ENCODE data around the gene TUB. TPM values are rescaled to one million over a fixed set of nuclear protein-coding genes. Genes with fewer than 3 reads are reported as not detected.

The TUB gene
- total RNA-seq, 1 donor from 2014 or later, result 22.3 TPM

DNA sequence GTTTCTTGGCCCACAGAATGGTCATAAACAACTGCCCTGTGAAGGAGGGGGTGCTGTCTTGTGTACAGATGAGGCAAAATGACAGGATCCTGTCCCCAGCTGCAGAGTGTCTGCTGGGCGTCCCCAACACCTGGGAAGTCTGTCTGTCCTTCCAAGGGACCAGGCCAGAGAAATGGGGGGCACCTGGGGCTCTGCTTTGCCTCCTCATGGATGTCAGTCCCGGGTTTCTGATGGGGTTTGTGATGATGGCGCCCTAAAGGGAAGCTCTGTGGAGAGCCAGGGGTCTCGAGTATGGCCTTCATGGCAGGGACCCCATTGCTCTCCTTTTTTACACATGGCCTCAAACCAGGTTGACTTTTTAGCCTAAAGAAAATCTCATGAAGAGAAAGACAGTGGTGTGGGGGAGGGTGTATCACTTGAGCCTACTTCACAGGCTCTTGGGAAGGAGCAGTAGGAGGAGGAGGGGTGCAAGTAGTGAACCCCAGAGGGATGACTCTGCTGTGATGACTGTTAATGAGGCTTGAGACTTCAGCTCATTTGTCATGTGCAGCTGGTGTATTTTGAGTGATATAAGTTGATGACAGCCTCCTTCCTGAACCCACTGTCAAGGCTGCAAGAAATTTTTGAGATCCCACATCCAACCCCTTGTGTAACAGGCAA is 40.6 kb upstream of the TUB start:
- no peak for ATAC-seq
- intact Hi-C loops (cut with micrococcal nuclease), result no loop called here
- no peak for DNase-seq

DNA sequence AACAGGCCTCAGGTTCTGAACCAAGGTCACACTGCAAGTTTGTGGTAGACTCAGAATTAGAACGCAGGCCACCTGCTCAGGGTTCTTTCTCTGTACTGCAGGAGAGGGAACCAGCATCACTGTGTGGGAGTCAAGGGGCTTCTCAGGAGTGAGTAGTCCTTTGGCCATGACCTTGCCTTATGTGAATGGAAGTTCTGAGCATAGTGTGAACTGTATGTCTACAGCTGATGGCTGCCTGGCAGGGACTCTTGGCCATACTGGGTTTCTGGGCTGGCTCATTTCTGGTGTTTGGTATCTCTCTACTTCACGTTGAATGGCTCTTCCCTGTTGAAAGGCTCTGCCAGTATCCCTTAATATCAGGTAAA is 40.1 kb upstream of the TUB start:
- DNase-seq (no peak), ATAC-seq (no peak)
- intact Hi-C loops (cut with micrococcal nuclease), result no loop called here

DNA sequence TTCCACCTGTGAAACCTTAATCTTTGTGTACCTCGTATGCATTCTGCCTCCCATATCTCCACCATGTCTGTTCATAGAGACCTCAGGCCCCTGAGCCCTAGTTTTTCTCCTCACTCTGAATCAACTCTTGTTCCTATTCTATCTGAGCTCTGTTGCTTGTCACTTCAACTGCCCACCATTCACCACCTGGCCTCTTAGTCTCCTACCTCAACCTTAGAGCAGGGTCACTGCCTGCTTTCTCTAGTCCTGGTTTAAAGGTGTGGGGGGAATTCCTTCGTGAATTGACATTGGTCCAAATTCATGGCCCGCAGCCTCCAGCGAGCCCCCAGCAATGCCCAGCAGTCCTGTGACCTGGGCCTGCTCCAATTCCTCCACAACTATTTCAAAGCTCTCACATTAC is 39.4 kb upstream of the TUB start:
- DNase-seq (no peak), ATAC-seq (no peak)

GRCh38 chr11:8043756-8044155 is 37.3 kb upstream of the TUB start:
- DNase-seq (no peak), ATAC-seq (no peak)
- intact Hi-C loops (cut with micrococcal nuclease), result no loop called here

More for the DNA sequence above, 39.4 kb upstream of the TUB start:
- intact Hi-C loops (cut with micrococcal nuclease), result no loop called here

DNA sequence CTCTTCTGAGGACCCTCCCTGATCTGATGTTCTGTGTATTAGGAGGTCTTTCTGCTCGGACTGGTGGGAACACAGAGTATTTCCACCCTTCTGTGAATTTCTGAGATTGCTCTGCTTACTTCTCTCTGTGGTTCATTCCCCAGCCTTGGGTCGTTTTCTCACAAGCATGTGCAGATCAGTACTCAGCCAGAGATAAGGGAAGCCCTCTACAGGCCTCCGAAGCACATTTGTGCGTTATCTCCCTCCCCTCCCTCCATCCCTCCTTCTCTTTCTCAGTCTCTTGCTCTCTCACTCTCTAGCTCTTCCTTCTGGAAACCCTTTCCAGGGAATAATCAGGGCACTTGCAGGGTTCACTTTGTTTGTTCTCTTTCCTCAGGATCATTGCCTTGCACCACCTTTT is 35.2 kb upstream of the TUB start:
- ATAC-seq, result peak; percentile 11
- no peak for DNase-seq
- intact Hi-C loops (cut with micrococcal nuclease), result no loop called here

GRCh38 chr11:8047382-8047781 is 33.6 kb upstream of the TUB start:
- DNase-seq, result no peak
- intact Hi-C loops (cut with micrococcal nuclease), result no loop called here
- ATAC-seq, result no peak

DNA sequence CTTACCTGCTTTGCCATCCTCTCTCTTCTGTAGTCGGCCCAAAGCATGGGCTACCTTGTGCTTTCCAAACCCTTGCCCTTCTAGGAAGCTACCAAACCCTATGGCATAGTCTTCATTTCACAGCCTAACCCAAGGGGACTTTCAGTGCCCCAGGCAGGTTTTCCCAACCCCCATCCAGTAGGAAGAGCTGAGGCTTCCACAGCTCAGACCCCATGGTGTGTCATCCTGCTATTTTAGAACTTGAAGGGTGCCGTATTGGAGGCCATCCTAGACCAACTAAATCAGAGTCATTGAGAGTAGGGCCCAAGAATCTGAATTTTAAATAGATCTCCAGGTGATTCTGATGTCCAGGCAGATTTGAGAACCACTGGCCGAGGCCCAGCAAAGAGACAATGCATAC is 31.9 kb upstream of the TUB start:
- peak; percentile 65 for ATAC-seq
- DNase-seq, result no peak
- intact Hi-C loops (cut with micrococcal nuclease), result no loop called here

DNA sequence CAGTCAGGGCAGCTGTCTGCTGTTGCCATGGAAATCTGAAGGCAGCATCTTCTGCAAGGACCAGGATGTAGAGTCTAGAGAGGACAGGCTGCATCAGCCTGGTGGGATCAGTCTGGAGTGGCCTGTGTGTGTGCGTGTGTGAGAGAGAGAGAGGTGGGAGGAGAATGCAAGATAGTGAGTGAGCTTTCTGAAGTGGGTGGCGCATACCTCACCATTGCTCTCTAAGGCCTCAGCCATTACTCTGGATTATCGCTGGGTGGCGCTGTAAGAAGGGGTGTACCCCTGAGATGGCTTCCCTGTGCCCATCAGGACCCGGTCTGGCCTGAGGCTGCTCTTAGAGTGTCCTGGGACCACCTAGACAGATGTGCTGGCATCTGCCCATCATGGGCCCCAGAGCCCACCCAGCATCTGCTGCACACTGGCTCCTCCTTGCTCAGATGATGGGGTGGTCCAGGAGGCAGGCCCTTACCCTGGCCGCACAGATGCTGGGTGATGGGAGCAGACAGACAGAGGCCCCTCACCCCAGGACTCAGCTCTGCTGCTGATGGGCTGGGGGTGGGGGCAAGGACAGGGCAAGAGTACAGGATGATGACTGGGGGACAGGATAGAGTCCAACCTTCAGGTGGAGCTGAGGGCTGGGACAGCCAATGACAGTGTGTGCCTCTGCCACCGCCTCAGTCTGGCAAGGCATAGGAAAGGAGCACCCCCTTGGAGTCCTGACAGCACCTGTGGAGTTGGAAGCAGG is 25.7 kb upstream of the TUB start:
- DNase-seq (no peak), ATAC-seq (no peak)
- intact Hi-C loops (cut with micrococcal nuclease), result no loop called here

DNA sequence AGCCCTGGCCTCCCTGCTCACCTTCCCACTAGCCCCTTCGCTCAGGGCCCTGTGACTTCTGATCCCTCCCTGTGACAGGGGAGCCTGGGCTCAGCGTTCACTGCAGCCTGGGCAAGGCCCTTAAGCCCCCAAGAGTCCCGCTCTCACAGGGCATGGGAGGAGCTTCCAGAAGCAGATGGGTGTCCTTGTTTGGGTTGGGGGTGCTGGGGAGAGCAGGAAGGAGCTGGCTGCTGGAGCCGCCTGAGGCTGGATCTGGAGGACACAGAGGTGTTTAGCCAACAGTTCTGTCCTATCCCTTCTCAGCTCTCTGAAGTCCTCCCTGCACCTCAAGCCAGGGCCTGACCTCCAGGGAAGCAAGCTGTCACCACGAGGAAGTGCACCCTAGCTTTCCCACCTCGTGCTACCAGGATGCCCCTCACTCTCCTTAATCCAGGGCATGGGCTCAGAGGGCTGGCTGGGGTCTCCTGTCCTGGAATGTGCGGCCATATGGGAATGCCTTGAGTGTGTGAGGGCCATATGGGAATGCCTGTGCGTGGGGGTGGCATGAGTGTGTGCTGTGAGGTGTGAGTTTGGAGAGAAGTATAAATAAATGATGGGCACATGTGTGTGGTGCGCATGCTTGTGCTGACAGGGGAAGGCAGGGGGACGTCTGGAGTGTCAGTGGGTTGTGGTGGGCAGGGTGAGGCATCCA is 25.0 kb upstream of the TUB start:
- ATAC-seq, result no peak
- intact Hi-C loops (cut with micrococcal nuclease), result no loop called here
- DNase-seq, result peak; percentile 23

DNA sequence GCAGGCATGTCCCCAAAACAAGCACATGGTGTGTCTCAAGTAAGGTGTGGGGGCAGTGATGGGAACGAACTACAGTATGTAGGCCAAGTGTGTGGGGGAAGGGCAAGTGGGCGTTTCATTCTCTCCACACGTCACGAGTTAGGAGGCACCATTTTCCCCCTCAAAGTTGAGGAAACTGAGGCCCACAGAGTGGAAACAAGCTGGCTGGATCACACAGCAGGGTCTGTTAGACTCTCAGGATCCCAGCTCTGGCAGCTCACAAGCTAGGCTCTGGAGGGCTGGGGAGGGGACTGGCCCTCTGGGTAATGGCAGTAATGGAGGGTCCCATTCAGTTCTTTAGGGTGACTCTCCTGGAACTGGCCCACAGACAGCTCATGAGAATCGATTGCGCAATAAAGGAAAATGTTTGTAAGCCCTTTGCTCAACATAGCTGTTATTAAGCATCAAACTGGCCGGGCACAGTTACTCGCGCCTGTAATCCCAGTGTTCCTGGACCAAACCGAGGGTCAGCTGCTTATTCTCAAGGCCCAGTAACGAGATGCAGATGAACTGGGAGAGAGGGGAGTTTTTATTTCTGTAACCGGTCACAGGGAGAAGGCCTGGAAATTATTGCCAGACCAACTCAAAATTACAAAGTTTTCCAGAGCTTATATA is 24.1 kb upstream of the TUB start:
- DNase-seq (peak; percentile 65), ATAC-seq (peak; percentile 83)
- intact Hi-C loops (cut with micrococcal nuclease), result no loop called here

- no peak for ATAC-seq
- intact Hi-C loops (cut with micrococcal nuclease), result no loop called here
Measured at GRCh38 chr11:8058216-8058615, 22.8 kb upstream of the TUB start.

DNA sequence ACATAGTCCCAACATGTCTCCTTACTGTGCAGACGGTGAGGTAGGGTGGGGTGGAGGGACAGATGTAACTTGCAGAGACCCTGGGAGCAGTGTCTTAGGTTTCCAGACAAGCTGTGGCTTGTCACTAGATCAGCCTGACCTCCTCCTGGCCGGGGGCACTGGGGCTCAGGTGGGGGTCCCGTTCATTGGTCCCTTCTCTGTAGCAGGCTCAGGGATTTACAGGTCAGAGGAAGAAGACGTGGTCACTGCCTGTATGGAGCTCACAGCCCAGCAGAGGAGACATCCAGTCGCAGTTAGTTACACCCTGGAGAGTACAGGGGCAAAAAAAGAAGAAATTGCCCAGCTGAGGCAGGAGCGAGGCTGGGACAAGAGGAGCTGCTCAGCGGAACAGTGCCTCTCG is 22.0 kb upstream of the TUB start:
- DNase-seq (peak; percentile 9), ATAC-seq (no peak)

More at GRCh38 chr11:8058216-8058615, 22.8 kb upstream of the TUB start:
- DNase-seq, result peak; percentile 10

GRCh38 chr11:8059571-8060011 is 21.4 kb upstream of the TUB start:
- ATAC-seq (no peak), DNase-seq (peak; percentile 35)
- intact Hi-C loops (cut with micrococcal nuclease), result no loop called here

More for the DNA sequence above, 22.0 kb upstream of the TUB start:
- intact Hi-C loops (cut with micrococcal nuclease), result no loop called here

DNA sequence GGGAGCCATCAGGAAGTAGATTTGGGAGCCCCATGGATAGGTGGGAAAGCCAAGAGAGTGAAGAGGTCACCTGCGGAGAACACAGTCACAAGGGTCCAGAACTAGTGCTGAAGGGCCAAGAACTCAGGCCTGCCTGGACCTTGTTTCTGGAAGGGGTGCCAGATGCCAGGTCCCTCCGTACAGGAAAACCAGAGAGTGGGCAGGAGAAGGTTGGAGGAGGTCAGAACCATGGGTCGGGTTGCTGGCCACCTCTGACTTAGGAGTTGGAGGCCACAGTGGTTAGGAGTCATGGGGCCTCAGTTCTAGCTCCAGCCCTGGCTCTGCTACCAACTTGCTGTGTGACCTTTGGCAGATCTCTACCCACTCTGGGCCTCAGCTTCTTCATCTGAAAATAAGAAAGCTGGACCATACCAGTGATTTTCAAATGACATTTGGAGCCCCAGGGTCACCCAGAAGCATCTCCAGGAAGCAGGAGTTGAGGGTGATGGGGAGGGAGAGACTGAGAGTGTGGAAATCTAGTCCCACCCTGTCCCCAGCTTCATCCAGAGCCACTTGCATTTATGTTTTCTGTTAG is 20.8 kb upstream of the TUB start:
- DNase-seq, result no peak
- intact Hi-C loops (cut with micrococcal nuclease), result no loop called here
- no peak for ATAC-seq

DNA sequence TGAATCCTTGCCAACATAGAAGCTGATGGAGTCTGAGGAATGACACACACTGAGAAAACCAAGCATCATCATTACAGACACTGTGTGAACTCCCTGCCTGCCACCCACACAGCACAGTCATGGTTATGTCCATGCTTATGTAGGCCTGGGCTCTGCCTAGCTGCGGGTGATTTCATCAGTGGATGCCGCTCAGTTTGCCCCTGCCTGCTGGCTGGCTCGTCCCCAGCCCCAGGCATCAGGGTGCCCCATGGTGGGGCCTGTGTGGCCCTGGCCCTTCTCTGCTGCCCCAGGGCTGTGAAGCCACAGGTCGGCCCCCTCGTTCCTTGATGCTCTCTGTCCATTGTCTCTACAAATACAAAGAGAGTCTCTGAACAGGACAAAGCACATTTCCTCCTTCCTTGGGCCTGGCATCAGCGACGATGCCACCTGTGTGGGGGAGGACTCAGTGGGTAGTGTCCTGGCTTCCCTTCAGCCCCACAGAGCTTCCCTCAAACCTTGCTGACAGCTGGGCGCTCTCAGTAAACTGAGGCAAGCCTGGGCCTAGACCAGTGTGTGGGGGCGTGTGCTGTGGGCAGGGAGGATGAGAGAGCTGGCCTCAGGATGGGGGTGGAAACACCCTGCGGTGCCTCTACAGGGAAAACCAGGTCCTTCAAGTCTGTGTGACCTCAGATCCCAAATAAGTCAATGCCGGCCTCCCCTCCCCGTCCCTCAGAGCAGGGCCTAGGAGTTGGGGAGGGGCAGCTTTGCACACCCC is 20.0 kb upstream of the TUB start:
- intact Hi-C loops (cut with micrococcal nuclease), result no loop called here
- DNase-seq (peak; percentile 27), ATAC-seq (no peak)

DNA sequence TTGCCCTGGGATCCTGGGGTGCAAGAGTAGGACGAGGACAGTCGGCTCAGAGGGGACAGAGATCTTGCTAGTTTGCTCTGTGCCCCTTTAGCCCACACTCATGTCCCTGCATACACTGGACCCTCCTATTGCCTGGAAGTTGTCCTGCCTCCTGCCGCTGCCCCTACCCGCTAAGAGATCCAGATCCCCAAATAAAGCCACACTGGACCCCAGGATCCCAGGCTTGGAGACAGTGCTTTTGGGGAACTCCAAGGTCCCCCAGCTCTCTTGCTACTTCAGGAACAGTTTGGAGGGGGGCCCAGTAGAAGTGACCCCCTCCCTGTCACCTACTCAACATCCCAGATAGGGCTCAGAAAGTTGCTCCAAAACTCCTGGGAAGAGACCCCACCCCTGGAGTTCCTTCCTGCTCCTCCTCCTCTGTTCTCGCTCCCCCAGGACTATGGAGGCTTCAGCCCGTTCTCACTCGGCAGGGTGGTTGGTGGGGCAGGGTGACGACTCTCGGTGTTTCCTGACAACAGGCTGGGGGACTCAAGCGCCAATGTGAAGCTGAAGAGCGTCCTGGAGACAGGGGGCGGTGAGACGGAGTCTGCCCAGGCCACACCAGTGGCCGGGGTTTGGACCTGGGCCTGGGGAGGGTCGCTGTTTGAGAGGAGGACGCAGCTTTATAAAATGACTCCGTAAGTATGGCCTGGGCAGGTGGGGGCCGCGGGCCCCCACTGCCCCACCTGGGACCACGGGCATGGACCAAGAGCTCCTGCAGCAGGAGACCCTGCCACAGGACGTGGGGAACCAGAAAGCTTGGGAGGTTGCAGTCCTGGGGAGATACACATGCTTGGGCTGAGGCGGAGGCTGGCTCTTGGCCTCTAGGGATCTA is 19.2 kb upstream of the TUB start:
- ATAC-seq (no peak), DNase-seq (peak; percentile 24)
- intact Hi-C loops (cut with micrococcal nuclease), result no loop called here

DNA sequence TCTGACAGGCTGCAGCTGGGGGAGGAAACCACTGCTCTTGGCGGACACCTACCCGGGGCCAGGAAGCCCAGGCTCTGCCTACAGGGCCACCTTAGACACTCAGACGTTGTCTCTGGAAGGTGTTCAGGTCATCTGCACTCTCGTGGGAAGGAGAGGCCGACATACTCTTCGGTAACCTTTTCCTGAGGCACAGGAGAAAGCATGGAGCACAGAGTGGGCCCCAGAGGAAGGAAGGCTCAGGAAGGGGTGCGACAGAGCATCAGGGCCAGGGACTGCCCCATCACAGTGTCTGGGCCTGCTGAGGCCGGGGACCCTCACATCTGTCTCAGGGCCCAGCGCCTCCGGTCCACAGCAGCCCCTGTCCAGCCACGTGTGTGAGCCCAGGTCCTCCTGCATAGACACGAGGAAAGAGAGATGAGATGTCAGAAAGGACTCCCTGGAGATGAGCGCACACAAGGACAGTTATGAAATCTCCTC is 18.2 kb upstream of the TUB start:
- ATAC-seq, result peak; percentile 7
- intact Hi-C loops (cut with micrococcal nuclease), result no loop called here
- peak; percentile 27 for DNase-seq

GRCh38 chr11:8063324-8063723 is 17.7 kb upstream of the TUB start:
- intact Hi-C loops (cut with micrococcal nuclease), result no loop called here
- ATAC-seq, result peak; percentile 77
- peak; percentile 55 for DNase-seq

Data from left ventricle myocardium superior (tissue), 1 donor.